HG02938 (cell line): ENCODE data around the gene CPA5.
"Not testable (repeated sequence)": the region's sequence is repeated elsewhere in the genome, so short reads cannot be mapped to it uniquely, and the experiment has no call there.

Experiments
- ATAC-seq: cut with Tn5 transposase; IDR thresholded peaks from one replicate; pipeline ENCODE4 v1.9.1; 2021; ENCODE audit warnings: mild to moderate bottlenecking, moderate library complexity; ENCODE audit not compliant: unreplicated experiment

CPA5 gene, protein sequence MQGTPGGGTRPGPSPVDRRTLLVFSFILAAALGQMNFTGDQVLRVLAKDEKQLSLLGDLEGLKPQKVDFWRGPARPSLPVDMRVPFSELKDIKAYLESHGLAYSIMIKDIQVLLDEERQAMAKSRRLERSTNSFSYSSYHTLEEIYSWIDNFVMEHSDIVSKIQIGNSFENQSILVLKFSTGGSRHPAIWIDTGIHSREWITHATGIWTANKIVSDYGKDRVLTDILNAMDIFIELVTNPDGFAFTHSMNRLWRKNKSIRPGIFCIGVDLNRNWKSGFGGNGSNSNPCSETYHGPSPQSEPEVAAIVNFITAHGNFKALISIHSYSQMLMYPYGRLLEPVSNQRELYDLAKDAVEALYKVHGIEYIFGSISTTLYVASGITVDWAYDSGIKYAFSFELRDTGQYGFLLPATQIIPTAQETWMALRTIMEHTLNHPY

DNA sequence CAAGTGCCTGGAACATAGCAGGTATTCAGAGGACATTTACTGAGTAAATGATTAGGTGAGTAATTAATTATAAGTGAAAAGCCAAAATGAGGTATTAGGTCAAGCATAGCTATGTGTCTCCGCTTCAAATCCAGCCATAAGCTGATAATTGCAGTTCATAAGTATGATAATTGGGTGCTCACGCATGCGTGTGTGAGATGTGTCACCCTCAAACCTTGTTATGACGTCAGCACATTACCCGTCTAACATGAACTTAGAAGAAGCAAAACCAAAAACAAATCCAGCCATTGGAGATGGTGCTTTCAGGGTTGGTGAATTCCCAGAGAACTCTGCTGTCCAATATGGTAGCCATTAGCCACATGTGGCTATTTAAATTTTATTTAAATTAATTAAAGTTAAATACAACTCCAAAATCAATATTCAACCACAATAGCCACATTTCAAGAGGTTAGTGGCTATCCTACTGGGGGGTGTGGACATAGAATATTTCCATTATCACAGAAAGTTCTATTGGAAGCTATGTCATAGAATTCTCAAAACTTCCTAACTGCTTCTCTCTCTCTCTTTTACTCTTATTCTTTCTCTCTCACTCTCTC, at the start of gene CPA5:
Gene CPA5, plus strand, starts transcription at position 546 of the 596 bp plus-strand sequence. CDS start 1,670 bp downstream, outside the sequence.
- no peak for ATAC-seq

DNA sequence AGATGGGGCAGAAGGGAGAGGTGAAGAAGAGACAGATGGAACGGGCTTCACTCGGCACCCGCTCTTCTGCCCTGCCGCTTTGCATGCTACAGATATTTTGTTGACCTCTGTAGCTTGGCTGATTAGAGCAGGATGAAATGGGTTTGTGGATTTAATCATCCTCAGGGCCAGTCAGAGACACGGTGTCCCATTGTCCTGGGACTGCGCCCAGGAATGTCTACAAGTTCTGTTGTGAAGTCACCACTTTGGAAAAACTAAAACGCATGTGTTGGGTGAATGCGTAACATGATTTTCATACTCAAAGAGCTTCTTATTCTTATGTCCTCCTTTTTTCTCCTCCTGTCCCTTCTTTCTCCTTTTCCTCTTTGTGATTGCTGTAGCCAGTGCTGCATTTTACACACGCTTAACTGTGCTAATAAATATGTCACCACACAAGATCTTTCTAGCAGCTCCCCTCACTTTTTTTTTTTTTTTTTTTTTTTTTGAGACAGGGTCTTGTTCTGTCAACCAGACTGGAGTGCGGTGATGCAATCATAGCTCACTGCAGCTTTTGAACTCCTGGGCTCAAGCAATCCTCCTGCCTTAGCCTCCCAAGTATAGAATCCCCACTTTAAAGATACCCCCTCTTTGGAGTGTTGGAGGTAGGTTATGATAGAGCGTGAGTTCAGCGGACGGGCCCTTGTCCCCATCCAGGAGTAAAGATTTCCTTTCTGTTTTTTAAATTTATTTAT, 48.2 kb upstream of the CPA5 start:
- no peak for ATAC-seq

DNA sequence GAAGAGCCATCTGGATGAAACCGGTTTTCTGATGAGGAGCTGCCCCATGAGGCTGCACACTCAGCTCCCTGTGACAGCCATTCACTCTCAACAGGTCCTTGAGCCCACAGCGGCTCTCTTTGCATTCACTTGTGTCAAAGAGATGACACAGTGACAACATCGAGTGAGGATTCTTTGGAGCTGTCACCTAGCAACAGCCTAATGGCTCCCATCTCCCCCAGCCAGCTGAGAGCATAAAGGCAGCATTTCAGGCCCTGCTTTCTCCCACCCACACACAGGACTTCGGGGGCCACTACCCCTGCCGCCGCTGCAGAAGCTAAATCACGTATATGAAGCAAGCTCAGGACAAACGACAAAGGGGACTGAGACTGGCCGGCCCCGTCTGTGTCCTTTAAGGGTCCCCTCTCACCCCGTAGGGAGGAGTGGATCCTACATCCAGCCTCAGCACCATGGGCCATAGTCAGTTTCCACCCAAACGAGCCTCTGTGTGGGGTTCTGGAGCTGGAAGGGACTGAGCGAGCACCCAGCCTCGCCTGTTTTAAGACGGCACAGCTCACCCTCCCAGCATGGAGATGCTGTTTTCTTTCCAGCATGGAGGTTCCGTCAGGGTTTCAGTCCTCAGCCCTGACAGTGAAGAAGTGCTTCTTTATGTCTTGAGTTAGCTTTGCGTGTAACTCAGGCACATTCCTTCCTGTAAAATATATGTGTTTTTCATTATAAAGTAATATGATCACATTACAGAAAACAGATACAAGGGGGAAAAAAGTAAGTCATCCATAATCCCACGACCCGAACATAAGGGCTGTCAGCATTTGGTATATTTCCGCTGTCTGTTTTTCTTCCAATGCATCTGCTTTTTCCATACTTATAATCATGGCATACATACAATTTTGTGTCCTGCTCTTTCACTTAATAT, 46.7 kb upstream of the CPA5 start:
- no peak for ATAC-seq

DNA sequence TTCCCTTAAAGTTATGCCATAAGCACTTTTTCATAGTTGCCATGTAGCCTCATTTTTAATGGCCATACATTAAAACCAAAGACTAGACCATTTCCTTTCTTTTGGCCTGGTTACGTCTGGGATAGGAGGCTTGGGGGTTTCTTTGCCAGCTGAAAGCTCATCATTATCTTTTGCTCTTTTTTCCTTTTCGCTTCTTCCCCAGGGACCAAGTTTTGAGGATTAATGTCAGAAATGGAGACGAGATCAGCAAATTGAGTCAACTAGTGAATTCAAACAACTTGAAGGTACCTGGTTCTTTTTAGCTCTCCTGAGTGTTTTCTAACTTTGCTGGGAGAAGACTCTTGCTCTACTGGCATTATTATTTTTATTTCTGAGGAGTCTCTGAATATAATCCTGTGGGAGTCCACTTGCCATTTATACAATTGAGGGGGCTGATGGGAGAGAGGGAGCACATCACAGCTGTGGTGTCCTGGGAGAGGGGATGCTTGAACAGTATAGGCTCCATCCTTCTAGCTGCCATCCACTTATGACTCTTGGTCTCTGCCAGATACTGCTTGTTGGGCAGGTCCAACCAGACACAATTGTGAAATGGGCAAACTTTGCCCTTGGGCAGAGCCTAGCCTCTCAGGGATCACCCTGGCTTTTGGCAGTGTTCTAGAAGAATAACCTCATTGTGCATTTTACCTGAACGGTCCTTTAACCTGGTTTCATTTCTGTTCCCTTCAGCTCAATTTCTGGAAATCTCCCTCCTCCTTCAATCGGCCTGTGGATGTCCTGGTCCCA, 45.9 kb upstream of the CPA5 start:
- no peak for ATAC-seq

DNA sequence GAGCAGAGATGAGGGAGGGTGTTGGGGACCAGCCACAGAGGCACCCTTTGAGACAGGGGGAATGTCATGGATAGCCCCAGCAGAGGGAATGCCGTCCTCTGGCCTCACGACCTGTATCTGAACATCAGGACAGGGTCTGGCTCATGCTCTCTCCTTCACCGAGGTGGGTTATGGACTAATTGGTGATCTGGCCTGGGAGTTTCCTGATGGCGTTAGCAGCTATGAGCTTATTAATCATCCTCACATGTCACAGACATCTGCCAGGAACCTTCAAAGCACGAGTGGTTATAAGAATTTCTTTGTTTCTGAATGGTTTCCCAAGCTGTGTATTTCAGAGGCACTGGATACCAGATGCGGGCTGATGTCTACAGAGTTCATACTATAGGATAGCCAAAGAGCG, 44.8 kb upstream of the CPA5 start:
- no peak for ATAC-seq

DNA sequence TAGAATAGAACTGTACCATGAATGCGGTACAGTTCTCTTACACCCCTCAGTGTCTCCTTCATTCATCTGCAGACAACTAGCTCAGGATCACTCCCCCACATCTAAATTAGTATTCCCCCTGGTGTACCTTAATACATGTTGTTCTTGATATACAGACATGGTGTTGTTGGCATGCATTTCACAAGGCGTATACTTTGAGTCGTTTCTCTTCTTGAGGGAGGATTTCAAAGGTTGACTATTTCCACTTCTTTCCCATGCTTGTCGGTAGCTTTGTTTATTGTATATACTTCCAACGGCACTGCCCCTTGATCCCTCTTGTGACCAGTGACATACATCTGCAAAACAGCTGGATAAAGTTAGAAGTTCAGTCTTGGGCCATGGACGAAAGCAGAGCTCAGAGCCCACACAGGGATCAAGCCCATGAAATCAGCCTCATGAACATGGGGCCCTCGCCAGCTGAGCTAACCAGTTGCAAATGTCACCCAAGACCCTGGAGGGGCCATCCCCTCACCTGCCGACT, 43.1 kb upstream of the CPA5 start:
- ATAC-seq: no peak

DNA sequence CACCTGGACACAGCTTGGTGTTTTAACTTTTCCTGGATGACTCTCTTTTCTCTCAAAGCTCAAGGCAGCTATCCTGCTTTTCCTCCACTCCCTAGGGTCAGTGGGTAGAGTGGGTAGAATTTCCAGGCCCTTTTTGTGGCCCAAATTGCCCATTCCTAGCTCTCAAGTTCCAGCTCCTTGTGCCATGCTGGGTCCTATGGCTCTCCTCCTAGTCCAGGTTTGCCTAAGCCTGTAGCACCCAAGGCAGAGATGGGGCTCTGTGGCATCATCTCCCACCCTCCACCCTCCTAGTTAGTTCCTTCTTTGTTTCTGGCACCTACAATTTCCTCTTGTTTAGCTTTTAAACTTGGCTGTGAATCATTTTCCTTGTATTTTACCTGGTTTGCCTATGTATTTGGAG, 42.0 kb upstream of the CPA5 start:
- ATAC-seq: no peak

DNA sequence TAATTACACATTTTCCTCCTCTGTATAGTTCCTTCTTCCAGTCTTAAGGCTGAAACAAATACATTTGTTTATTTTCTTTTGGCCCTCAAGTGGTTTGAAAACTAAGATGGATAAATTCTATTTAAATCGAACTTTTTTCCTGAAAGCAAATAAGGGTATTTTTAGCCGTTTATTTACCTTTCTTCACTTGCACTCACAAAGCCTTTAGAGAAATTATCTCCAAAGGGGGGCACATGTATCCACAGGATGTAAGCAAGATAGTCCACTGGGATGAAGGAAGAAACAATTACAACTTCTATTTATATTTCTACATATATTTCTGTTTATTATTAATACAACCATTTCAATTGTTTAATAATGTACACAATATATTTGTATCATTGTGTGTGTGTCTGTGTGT, 41.5 kb upstream of the CPA5 start:
- ATAC-seq: no peak

DNA sequence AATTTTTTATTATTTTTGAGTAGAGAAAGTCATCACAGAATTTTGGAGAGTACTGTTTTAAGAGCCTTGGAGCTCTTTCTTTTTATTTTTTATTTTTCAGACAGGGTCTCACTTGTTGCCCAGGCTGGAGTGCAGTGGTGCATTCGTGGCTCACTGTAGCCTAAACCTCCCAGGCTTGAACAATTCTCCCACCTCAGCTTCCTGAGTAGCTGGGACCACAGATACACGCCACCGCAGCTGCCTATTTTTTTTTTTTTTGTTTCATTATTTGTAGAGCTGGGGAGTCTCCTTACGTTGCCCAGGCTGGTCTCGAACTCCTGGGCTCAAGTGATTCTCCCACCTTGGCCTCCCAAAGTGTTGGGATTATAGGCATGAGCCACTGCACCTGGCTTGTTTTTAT, 41.1 kb upstream of the CPA5 start:
- ATAC-seq: no peak

DNA sequence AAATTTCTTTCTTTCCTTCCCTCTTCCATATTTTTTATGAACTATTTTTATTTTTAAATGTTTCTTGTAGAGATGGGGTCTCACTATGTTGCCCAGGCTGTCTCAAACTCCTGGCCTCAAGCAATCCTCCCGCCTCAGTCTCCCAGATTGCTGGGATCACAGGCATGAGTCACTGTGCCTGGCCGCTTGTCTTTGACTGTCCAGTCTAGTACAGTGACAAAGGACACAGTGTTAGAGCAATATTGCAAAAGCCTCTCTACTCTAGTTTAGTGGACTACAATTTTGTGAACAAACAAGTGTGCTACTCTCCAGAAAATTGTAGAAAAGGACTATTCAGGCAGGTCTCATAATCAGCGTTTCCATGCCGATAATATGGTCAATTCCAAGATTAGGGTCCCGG, 40.6 kb upstream of the CPA5 start:
- no peak for ATAC-seq

DNA sequence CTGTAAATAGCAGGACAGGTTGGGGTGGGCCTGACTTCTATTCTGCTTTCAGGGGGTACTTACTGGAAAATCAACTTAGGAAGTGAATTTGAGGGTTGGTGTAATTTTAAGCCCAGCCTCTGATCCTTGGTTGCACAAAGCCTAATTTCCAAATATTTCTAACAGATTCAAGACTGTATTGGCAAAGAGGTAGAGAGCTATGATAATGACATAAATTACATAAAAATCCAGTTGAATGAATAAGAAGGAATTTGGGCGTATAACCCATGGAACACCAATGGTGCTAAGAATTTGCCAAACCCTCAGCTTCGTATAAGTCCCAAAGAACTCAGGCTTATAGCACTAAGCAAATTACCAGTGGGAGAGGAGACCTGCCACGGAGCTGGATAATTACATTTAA, 39.7 kb upstream of the CPA5 start:
- no peak for ATAC-seq

DNA sequence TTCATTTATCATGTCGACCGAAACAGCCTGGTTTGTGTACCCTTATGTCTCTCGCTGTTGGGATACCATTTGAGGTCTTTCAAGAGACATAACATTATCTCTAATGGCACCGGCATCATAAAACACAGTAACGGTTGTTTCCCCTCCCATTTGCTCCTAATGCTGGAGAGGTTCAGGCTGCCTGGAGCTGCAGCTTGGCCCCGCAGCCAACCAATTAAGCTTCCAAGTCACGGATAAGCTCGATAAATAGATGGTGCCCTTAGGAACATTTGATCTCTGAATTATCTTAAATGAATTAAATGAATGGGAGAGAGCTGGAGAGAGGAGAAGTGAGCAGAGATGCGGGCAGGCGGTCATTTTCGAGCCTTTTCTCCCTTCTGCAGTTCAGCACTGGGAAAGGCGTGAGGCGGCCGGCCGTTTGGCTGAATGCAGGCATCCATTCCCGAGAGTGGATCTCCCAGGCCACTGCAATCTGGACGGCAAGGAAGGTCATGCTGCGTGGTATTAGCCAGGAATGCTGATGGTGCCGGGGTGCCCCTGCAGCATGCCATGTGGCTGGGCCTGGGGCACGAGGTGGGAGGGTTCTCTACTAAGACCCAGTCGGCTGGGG, 39.1 kb upstream of the CPA5 start:
- ATAC-seq: no peak

DNA sequence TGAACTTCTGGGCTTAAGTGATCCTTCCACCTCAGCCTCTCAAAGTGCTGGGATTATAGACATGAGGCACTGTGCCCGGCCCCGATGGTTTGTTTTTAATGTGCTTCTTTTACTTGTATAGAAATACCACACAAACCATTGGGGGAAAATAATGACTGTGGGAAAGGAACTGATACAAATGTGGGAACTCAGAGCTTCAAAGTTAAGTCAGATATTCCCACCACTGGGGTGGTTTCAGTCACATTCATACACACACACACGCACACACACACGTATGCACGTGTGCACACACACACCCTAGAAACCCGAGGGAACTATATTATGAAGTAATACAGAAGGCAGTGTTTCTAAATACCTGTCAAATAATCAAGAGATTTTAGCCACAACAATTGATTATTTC, 34.6 kb upstream of the CPA5 start:
- no peak for ATAC-seq

DNA sequence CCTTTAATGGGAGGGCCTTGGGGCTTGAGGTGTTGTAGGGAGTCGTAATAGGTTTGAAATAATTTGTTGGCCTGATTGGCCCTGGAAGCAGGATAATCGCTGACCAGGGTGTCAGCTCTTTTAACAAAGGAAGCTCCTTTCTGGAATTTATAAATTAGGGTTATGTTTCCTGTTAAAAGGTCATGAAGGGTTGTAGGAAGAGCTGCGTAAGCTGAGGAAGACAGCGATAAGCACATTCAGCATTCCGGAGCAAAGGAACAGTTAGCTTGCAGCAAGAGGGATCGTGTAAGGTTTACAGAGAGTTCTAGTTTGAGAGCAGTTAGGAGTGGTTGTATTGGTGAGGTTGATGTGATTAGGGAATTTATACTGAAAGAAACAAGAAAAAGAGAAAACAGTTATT, 30.3 kb upstream of the CPA5 start:
- ATAC-seq: no peak

DNA sequence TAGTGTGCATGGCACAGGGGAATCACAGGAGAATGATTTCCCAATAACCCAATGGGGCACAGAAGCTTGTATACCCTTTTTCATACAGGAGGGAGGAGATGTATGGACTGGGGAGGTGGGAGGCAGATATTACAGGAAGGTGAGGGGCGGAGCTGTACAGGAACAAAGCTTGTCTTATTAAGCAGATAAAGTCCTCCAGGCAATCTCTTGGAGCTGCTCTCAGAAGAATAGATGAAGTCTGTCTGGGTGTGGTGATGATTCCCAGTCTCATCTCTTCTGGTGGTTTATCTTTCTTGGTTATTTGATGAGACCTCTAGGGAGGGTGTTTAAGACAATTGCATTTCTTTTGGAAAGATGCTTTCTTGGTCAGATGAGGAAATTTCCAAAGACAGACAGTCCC, 25.1 kb upstream of the CPA5 start:
- ATAC-seq: no peak

DNA sequence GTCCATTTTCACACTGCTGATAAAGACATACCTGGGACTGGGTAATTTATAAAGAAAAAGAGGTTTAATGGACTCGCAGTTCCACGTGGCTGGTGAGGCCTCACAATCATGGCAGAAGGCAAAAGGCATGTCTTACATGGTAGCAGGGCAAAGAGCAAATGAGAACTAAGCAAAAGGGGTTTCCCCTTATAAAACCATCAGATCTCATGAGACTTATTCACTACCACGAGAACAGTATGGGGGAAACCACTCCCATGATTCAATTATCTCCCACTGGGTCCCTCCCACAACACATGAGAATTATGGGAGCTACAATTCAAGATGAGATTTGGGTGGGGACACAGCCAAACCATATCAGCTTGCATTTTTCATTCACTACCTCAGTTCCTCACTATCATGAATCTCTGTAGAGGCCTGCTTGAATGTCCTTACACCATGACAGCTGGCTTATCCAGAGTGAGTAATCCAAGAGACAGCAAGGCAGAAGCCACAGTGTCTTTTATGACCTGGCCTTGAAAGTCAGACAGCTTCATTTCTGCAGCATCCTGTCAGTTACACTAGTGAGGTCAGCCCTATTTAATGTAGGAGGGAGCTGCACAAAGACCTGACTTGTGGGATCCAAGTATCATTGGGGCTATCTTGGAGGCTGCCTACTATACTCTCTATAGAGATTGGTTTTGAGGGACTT, 22.9 kb upstream of the CPA5 start:
- not testable (repeated sequence) for ATAC-seq

DNA sequence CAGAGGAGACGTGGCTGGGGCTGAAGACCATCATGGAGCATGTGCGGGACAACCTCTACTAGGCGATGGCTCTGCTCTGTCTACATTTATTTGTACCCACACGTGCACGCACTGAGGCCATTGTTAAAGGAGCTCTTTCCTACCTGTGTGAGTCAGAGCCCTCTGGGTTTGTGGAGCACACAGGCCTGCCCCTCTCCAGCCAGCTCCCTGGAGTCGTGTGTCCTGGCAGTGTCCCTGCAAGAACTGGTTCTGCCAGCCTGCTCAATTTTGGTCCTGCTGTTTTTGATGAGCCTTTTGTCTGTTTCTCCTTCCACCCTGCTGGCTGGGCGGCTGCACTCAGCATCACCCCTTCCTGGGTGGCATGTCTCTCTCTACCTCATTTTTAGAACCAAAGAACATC, 22.0 kb upstream of the CPA5 start:
- ATAC-seq: no peak

DNA sequence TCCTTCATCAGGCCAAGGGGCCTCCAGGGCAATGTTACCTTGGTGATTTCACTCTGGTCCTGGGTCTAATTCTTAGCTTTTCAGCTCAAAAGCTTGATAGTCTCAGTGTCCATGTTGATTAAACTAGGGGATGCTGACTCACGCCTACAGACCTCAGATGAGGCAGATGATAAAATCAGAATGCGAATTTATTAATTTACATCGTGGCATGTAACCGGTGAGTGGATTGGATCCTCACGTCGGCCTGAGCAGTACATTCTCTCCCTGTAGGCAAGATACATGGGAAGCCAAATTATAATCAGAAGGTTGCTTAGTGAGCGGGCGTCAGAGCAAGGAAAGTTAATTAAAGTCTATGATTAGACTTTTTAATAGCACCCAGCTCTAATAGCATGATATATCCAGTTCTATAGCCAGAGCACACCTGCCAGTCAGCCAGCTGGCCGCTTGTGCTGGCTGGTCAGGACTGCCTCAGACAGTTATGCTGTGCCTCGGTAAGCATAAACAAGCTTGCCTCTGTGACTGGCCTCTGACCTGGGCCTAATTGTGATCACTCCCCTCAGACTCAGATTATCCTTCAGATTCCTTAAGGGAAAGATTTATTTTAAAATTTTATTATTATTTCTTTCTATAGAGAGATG, 20.2 kb upstream of the CPA5 start:
- ATAC-seq: no peak
